ENCODE results near the gene TMEM154. TPM values are rescaled to one million over a fixed set of nuclear protein-coding genes. Genes with fewer than 3 reads are reported as not detected.

The TMEM154 gene
- total RNA-seq, 2 experiments from 2014 or later = 13.6 to 16.7 TPM

GRCh38 chr4:152578670-152579069, 101.1 kb downstream of the TMEM154 start:
- no peak overlapping the region for H3K4me3 ChIP-seq (ENCODE audit: low read length)
- no peaks in the 10 kb centered on the region for H3K4me1 ChIP-seq (ENCODE audit: insufficient read depth, low read length)
- no peak overlapping the region for H3K27ac ChIP-seq (ENCODE audit: low read depth in 1 of 2, low read length in 2 of 2)
- intact Hi-C loops (cut with DNase I, micrococcal nuclease) = no loop called here
- ATAC-seq (ENCODE audit: poor library complexity) = no peak
- CTCF ChIA-PET = no interaction called here
- H3K9me3 Mint-ChIP-seq = peaks cover 3% of the 10 kb centered on the region
- no peaks in the 10 kb centered on the region for H3K36me3 ChIP-seq (ENCODE audit: insufficient read depth, low read length)
- H3K27me3 Mint-ChIP-seq = no peaks in the 10 kb centered on the region
- no peaks in the 10 kb centered on the region for H3K9me3 ChIP-seq (ENCODE audit: control insufficient read depth in 1 of 2, insufficient read depth in 1 of 2, low read length in 2 of 2)
- H3K27me3 ChIP-seq (ENCODE audit: control insufficient read depth in 1 of 2, insufficient read depth in 2 of 2, low read length in 2 of 2) = no peaks in the 10 kb centered on the region
- TF ChIP-seq CTCF (IDR thresholded peaks at IDR 0.05) = no peak
- H3K4me3 Mint-ChIP-seq = no peak overlapping the region
- DNase-seq = no peak
- H3K36me3 Mint-ChIP-seq (ENCODE audit: low read depth) = no peaks in the 10 kb centered on the region
- H3K4me1 Mint-ChIP-seq (ENCODE audit: low read depth) = no peaks in the 10 kb centered on the region
- POLR2A ChIA-PET = interaction anchor here (0.6 to 1.3 kb wide), 3 partner anchors 11 to 25 kb away, joined by 3 to 5 read pairs (median 4); no protein-coding TSS in a partner anchor
- H3K27ac Mint-ChIP-seq = no peak overlapping the region

GRCh38 chr4:152577708-152578396, 101.9 kb downstream of the TMEM154 start:
- no peak overlapping the region for H3K4me3 ChIP-seq (ENCODE audit: low read length)
- ATAC-seq (ENCODE audit: poor library complexity) = no peak
- intact Hi-C loops (cut with DNase I, micrococcal nuclease) = no loop called here
- no peak for TF ChIP-seq CTCF (IDR thresholded peaks at IDR 0.05)
- no peaks in the 10 kb centered on the region for H3K27me3 Mint-ChIP-seq
- H3K9me3 ChIP-seq (ENCODE audit: control insufficient read depth in 1 of 2, insufficient read depth in 1 of 2, low read length in 2 of 2) = no peaks in the 10 kb centered on the region
- no peaks in the 10 kb centered on the region for H3K4me1 Mint-ChIP-seq (ENCODE audit: low read depth)
- no peak for DNase-seq
- no peak overlapping the region for H3K27ac ChIP-seq (ENCODE audit: low read depth in 1 of 2, low read length in 2 of 2)
- H3K27me3 ChIP-seq (ENCODE audit: control insufficient read depth in 1 of 2, insufficient read depth in 2 of 2, low read length in 2 of 2) = no peaks in the 10 kb centered on the region
- ChIA-PET POLR2A (interaction anchor here (1.3 kb wide), 1 partner anchor 12 kb away, joined by 5 read pairs; no protein-coding TSS in a partner anchor), CTCF (interaction anchor here (1.0 kb wide), 1 partner anchor 77 kb away, joined by 5 read pairs; no protein-coding TSS in a partner anchor)
- no peaks in the 10 kb centered on the region for H3K9me3 Mint-ChIP-seq
- no peak overlapping the region for H3K4me3 Mint-ChIP-seq
- no peaks in the 10 kb centered on the region for H3K36me3 Mint-ChIP-seq (ENCODE audit: low read depth)
- no peaks in the 10 kb centered on the region for H3K4me1 ChIP-seq (ENCODE audit: insufficient read depth, low read length)
- H3K36me3 ChIP-seq (ENCODE audit: insufficient read depth, low read length) = no peaks in the 10 kb centered on the region
- H3K27ac Mint-ChIP-seq = no peak overlapping the region

- ATAC-seq (ENCODE audit: poor library complexity) = no peak
- Mint-ChIP-seq H3K4me1 (ENCODE audit: low read depth) (no peaks in the 10 kb centered on the region), H3K36me3 (ENCODE audit: low read depth) (no peaks in the 10 kb centered on the region), H3K27ac (no peak overlapping the region), H3K9me3 (no peaks in the 10 kb centered on the region), H3K27me3 (no peaks in the 10 kb centered on the region), H3K4me3 (no peak overlapping the region)
- no peaks in the 10 kb centered on the region for H3K36me3 ChIP-seq (ENCODE audit: insufficient read depth, low read length)
- intact Hi-C loops (cut with DNase I, micrococcal nuclease) = no loop called here
- ChIA-PET POLR2A (no interaction called here), CTCF (no interaction called here)
- H3K4me1 ChIP-seq (ENCODE audit: insufficient read depth, low read length) = no peaks in the 10 kb centered on the region
- no peak for DNase-seq
- TF ChIP-seq CTCF (IDR thresholded peaks at IDR 0.05) = no peak
- no peaks in the 10 kb centered on the region for H3K27me3 ChIP-seq (ENCODE audit: control insufficient read depth in 1 of 2, insufficient read depth in 2 of 2, low read length in 2 of 2)
- H3K27ac ChIP-seq (ENCODE audit: low read depth in 1 of 2, low read length in 2 of 2) = no peak overlapping the region
- no peak overlapping the region for H3K4me3 ChIP-seq (ENCODE audit: low read length)
- no peaks in the 10 kb centered on the region for H3K9me3 ChIP-seq (ENCODE audit: control insufficient read depth in 1 of 2, insufficient read depth in 1 of 2, low read length in 2 of 2)
These were observed 104.3 kb downstream of the TMEM154 start for GRCh38 chr4:152575533-152575932.
